ENCODE data around the gene TCF12.

DNA sequence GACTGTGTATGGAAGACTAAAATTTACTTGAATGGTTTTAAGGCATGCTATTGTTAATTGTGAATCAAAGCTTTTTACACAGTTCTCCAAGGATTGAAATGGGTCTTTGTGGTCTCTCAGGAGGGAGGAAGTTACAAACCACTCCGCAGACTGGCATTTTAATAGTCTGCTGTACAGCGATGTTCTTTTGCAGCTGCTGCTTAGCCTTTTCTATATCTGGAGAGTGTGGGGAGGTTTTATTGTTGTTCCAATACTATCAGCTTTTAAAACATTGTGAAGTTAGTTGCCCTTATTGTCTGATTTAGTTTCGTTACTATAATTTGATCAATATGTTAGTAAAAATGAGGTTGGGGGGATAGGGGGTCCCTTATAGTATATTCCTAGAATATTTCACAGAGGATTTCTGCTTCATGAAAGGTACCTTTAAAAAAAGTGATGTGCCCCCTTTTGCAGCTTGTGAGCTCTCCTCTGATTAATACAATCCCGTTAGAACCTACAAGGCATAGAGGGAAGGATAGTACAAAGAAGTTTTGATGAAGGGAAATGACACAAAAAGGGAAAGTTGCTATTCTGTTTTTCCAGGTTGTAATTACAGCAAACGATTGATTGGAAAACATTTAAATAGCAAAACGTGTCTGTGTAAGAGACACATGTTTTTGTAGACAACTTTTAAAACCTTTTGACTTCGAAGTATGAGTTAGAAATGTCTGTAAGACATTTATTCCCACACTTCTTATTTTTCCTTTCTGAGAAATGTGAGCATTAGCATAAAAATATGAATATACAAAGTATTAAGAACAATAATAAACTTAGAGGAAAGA, 299.5 kb downstream of the TCF12 start:
- TF ChIP-seq EZH2 (IDR thresholded peaks at IDR 0.05) (no peak), EZH2phosphoT487 (IDR thresholded peaks at IDR 0.05) (peak; percentile 47)
- TF ChIP-seq, protein P1, sequence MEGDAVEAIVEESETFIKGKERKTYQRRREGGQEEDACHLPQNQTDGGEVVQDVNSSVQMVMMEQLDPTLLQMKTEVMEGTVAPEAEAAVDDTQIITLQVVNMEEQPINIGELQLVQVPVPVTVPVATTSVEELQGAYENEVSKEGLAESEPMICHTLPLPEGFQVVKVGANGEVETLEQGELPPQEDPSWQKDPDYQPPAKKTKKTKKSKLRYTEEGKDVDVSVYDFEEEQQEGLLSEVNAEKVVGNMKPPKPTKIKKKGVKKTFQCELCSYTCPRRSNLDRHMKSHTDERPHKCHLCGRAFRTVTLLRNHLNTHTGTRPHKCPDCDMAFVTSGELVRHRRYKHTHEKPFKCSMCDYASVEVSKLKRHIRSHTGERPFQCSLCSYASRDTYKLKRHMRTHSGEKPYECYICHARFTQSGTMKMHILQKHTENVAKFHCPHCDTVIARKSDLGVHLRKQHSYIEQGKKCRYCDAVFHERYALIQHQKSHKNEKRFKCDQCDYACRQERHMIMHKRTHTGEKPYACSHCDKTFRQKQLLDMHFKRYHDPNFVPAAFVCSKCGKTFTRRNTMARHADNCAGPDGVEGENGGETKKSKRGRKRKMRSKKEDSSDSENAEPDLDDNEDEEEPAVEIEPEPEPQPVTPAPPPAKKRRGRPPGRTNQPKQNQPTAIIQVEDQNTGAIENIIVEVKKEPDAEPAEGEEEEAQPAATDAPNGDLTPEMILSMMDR (IDR thresholded peaks at IDR 0.05): no peak
